SH-SY5Y (cell line): ENCODE measurements around the gene EFHD2.

ENCODE experiments used
- GATA2 ChIP-seq: IDR thresholded peaks from 2 replicates; pipeline ENCODE4 v1.6.1; 2011; ENCODE audit warnings: mild to moderate bottlenecking, low read depth, low read length
- GATA3 ChIP-seq: IDR thresholded peaks from 2 replicates; pipeline ENCODE4 v1.6.1; 2011; ENCODE audit warnings: low read depth, mild to moderate bottlenecking, low read length, moderate library complexity

- TF ChIP-seq GATA2 (no peak), GATA3 (no peak)
These were observed 15.4 kb upstream of the EFHD2 start for GRCh38 chr1:15394258-15394690.
